Tibial nerve (tissue), 4 donors: ENCODE data around the gene SERINC5.

Experiments
- EP300 ChIP-seq, 2 donors: sonication (generic); formaldehyde crosslinking; IDR thresholded peaks; one replicate each; pipeline ENCODE4 v1.6.1; 2017; ENCODE audit warnings: antibody characterized with exemption in 2 of 2, mild to moderate bottlenecking in 1 of 2
- TF ChIP-seq, protein P1 (sequence below), 5 experiments: fragments of 200-600 bp in 3 of 5; fragments of 450-650 bp in 2 of 5; sonication (generic) in 3 of 5; IDR thresholded peaks; one replicate each; pipeline ENCODE4 v1.5.1; 2016 to 2019; ENCODE audit warnings: antibody characterized with exemption in 5 of 5, mild to moderate bottlenecking in 3 of 5, moderate library complexity in 2 of 5

DNA sequence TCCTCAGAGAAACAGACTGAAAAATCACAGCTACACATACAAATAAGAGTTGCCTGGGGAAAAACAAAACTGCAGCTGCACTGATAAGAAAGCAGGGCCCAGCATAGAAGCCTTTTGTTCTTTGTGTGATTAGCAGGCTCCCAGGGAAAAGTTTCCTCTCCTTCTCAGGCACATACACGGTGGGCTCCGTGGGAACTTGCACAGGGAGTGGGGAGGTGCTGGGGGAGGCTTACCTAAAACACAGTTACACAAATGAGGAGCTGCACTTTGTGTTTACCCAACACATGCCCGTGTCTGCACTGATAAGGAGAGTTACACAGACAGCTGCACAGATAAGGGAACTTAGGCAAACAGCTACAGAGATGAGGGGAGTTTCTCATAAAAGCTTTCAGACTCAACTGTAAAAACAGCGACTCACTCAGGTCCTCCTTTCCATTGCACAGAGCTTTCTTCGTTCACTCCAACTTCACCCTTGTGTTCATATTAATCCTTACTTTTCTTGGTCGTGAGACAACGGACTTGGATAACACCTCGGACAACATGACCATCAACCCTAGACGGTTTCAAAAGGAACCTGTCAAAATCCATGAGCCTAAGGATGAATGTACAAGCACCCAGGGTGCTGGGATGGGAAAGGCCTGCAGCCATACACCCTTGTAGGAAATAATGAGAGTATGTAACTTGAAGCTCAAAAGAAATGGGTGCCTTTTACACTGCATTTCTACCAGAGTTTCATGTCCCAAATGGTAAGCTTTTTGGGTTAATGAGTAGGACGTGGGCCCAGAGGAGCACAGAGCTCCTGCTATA, 50.8 kb downstream of the SERINC5 start:
- TF ChIP-seq EP300 (IDR thresholded peaks at IDR 0.05) = no peak
- TF ChIP-seq, protein P1, sequence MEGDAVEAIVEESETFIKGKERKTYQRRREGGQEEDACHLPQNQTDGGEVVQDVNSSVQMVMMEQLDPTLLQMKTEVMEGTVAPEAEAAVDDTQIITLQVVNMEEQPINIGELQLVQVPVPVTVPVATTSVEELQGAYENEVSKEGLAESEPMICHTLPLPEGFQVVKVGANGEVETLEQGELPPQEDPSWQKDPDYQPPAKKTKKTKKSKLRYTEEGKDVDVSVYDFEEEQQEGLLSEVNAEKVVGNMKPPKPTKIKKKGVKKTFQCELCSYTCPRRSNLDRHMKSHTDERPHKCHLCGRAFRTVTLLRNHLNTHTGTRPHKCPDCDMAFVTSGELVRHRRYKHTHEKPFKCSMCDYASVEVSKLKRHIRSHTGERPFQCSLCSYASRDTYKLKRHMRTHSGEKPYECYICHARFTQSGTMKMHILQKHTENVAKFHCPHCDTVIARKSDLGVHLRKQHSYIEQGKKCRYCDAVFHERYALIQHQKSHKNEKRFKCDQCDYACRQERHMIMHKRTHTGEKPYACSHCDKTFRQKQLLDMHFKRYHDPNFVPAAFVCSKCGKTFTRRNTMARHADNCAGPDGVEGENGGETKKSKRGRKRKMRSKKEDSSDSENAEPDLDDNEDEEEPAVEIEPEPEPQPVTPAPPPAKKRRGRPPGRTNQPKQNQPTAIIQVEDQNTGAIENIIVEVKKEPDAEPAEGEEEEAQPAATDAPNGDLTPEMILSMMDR (IDR thresholded peaks at IDR 0.05) = no peak
